IPS-18c (cell line): ENCODE measurements around the gene WDR19.
"Not testable (repeated sequence)": the region's sequence is repeated elsewhere in the genome, so short reads cannot be mapped to it uniquely, and the experiment has no call there.

Source experiments
- H3K4me3 ChIP-seq: 2 replicates; pipeline ENCODE4 v1.7.0; 2013; ENCODE audit warnings: low read depth, mild to moderate bottlenecking, low read length, moderate library complexity; ENCODE audit not compliant: insufficient read depth
- H3K9me3 ChIP-seq: one replicate; pipeline ENCODE4 v1.6.1; 2013; ENCODE audit warnings: mild to moderate bottlenecking, low read length, moderate library complexity; ENCODE audit not compliant: control insufficient read depth, insufficient read depth

The WDR19 gene

DNA sequence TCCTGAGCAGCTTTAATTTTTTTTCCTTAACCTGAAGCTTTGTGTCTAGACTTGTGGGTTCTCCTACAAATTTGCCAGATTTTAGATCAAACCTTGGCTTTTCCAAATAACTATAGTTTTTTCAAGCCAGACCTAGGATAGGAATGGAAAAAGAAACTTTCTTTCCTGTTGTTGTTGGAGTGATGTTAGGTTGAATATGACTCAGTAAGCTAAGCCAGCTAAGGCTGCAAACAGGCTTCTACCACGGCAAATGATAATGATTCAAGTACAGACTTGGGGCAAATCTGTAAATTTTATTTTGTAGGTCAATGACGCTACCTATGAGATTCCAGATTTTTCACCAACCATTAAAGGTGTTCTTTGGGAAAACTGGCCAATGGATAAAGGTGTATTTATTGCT is 45.6 kb downstream of the WDR19 start:
- Histone ChIP-seq H3K4me3 (no peak overlapping the region), H3K9me3 (no peaks in the 10 kb centered on the region)

DNA sequence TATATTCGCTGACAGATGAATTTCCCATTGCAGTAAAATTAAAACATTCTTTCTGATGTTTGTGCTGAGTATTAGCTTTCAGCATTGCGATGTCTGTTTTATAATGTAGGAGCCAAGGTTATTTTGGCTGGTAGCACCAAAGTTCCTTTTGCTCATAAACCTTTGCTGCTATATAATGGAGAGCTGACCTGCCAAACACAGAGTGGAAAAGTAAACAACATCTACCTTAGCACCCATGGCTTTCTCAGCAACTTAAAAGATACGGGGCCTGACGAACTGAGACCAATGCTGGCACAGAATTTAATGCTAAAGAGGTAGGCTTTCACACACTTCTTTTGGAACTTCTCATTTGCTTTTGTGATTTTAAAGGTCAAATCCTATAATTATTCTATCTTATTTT is 46.0 kb downstream of the WDR19 start:
- Histone ChIP-seq H3K9me3 (no peaks in the 10 kb centered on the region), H3K4me3 (no peak overlapping the region)

DNA sequence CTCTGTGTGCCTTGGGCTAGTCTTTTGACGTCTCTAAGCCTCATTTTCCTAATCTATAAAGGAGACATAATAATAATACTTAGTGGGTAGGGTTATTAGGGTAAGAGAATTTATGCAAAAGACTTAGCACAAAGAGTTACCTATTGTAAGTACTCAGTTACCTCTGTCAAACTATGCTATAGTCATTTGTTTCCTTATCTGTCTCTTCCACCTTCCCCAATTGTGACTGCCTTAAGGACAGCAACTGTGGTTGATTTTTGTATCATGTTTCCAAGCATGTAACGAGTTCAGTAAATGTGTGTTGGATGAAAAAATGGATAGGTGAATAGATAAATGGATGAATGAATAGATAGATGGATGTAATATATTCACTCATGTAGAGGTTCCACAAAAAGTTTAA is 48.1 kb downstream of the WDR19 start:
- H3K4me3 ChIP-seq = no peak overlapping the region
- H3K9me3 ChIP-seq = no peaks in the 10 kb centered on the region

DNA sequence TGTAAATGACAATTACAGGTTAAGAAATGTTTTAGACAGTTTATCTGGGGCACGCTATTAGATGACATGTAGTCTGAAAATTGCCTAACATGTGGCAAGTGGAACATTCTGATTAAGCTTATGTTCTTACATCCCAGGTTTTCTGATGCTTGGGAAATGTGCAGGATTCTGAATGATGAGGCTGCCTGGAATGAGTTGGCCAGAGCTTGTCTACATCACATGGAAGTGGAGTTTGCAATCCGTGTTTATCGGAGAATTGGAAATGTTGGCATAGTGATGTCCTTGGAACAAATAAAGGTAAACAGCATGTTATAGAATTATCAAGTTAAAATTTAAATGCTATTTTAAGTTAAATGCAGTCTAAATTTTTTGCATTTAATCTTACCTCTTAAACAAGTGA is 49.3 kb downstream of the WDR19 start:
- Histone ChIP-seq H3K9me3 (no peaks in the 10 kb centered on the region), H3K4me3 (no peak overlapping the region)

DNA sequence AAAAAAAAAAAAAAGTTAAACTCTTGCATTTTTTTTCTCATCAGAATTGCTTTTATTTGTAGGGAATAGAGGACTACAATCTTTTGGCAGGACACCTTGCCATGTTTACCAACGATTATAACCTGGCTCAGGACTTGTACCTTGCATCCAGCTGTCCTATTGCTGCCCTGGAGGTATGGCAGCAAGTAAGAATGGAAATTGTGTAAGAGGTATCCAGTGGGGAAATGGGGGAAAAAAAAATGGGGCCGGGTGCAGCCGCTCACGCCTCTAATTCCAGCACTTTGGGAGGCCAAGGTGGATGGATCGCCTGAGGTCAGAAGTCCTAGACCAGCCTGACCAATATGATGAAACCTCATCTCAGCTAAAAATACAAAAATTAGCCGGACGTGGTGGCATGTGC is 49.8 kb downstream of the WDR19 start:
- H3K4me3 ChIP-seq = no peak overlapping the region
- H3K9me3 ChIP-seq = no peaks in the 10 kb centered on the region

DNA sequence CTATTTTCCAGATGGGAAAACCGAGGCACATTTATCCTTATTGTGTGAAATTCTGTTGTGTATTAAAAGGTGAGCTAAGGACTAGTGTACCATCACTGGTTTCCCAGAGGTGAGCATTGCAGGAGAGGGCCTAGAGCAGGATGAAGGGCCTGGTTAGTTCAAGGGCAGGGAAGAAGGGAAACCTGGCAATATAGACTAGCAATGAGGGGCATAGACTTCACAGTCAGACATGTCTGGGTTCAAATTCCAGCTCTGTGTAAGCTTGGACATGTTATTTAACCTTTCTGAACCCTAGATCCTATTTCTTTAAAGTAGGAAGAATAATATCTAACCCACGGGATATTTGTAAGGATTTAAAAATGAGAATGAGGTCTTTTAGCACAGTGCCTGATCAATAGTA is 50.8 kb downstream of the WDR19 start:
- Histone ChIP-seq H3K4me3 (no peak overlapping the region), H3K9me3 (no peaks in the 10 kb centered on the region)

DNA sequence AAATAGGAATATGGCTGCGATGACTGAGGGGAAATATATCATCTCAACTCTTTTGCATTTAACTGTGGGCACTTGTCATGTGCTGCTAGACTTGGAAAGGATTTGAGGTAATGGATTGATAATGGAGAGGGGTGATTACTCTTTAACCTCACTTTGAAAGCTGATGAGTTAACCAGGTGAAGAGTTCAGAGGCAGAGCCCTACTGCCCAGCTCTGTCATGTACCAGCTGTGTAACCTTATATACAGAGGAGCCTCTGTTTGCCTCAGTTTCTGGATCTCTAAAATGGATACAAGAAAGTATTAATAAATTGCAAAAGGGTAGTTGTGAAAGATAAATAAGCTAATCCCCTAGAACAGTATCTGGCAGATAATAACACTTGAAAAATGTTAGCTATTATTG is 51.5 kb downstream of the WDR19 start:
- Histone ChIP-seq H3K4me3 (no peak overlapping the region), H3K9me3 (no peaks in the 10 kb centered on the region)

DNA sequence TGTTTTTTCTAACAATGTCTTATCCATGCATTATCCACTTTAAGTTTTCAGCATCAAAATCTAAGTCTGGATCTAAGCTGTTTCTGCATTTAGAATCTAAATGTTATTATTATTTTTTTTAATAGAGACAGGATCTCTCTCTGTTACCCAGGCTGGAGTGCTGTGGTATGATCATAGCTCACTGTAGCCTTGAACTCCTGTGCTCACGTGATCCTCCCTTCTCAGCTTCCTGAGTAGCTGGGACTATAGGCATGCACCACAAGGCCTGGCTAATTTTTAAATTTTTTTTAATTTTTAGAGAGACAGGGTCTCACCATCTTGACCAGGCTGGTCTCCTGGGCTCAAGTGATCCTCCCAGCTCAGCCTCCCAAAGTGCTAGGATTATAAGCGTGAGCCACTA is 52.7 kb downstream of the WDR19 start:
- no peak overlapping the region for H3K4me3 ChIP-seq
- no peaks in the 10 kb centered on the region for H3K9me3 ChIP-seq

DNA sequence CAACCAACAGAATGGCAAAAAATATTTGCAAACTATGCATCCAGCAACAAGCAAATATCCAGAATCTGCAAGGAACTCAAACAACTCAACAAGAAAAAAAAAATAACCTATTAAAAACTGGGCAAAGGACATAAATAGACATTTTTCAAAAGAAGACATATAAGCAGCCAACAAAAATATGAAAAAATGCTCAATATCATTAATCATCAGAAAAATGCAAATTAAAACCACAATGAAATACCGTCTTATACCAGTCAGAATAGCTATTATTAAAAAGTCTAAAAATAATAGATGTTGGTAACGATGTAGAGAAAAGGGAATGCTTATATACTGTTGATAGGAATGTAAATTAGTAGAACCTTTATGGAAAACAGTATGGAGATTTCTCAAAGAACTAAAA is 53.4 kb downstream of the WDR19 start:
- Histone ChIP-seq H3K4me3 (no peak overlapping the region), H3K9me3 (no peaks in the 10 kb centered on the region)

DNA sequence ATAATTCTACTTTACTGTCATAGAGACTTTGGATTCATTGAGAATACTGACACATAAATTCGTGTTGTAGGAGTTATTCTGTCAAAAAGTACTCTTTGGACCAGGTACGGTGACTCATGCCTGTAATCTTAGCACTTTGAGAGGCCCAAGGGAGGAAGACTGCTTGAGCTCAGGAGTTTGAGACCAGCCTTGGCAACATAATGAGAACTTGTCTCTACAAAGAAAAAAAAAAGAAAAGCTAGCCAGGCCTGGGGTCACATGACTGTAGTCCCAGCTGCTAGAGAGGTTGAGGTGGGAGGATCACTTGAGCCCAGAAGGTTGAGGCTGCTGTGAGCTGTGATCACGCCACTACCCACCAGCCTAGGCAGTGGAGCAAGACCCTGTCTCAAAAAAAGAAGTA is 54.9 kb downstream of the WDR19 start:
- Histone ChIP-seq H3K9me3 (no peaks in the 10 kb centered on the region), H3K4me3 (no peak overlapping the region)

DNA sequence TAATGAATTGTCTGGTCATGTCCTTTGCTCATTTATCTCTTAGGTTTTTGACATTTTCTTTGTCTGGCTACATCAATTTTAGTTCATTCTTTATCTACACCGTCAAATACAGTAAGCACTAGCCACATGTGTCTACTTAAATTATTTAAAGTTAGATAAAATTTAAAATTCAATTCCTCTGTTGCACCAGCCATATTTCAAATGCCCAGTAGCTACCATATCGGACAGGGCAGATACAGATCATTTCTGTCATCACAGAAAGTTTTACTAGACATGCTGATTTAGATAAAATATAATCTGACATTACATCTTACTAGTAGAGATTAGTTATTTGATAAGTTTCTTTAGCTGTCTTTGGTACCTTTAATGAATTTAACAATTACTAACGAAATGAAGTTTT is 61.1 kb downstream of the WDR19 start:
- Histone ChIP-seq H3K4me3 (no peak overlapping the region), H3K9me3 (peaks cover 3% of the 10 kb centered on the region)

DNA sequence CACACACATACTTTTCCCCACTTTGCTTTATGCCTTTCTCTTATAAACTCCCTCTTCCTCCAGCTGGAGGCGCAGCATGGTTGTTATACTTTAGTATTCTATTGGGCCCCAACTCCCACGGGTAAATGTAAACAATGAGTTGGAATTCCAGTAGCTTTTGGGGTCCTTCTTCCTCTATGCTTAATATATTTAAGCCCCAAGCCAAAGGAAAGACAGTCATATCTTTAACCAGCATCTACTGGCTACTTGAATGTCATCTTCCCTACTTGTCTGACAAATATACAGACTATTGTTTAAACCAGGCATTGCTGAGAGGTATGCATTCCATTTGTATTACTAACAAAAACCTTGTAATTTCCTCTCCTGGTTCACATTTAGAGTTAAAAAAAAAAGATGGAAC is 72.9 kb downstream of the WDR19 start:
- Histone ChIP-seq H3K9me3 (no peaks in the 10 kb centered on the region), H3K4me3 (no peak overlapping the region)

DNA sequence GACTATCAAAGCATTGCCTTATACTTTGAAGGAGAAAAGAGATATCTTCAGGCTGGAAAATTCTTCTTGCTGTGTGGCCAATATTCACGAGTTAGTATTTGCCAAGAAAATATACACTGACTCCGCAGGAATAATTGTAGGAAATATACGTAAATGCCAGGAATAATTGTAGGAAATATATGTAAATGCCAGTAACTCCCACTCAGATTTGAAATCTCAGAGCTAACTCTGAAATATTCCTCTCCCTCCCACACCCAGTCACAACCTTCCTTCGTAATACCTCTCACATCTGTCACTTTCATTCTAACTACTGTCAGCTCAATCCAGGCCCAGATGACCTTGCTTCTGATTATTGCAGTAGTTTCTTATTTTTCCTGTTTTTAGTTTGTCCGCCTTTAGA is 73.5 kb downstream of the WDR19 start:
- Histone ChIP-seq H3K4me3 (no peak overlapping the region), H3K9me3 (no peaks in the 10 kb centered on the region)

DNA sequence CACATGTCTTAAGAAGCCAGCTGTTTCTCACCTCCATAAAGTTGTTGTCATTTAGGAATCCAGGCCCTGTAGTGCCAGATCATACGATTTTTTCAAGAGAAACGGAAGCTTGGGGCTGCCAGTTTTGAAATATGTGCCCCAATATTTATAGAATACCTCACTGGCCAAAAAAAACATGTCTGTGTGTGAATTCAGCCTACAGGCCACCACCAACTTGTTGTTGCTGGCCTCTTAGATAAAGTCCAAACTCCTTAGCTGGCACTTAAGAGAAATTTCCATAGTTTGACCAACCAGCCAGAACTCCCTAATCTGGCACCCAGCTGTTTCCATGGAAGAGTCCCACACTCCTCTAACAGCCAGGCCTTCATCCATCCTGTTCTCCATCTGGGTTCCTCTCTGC is 74.1 kb downstream of the WDR19 start:
- no peaks in the 10 kb centered on the region for H3K9me3 ChIP-seq
- no peak overlapping the region for H3K4me3 ChIP-seq

DNA sequence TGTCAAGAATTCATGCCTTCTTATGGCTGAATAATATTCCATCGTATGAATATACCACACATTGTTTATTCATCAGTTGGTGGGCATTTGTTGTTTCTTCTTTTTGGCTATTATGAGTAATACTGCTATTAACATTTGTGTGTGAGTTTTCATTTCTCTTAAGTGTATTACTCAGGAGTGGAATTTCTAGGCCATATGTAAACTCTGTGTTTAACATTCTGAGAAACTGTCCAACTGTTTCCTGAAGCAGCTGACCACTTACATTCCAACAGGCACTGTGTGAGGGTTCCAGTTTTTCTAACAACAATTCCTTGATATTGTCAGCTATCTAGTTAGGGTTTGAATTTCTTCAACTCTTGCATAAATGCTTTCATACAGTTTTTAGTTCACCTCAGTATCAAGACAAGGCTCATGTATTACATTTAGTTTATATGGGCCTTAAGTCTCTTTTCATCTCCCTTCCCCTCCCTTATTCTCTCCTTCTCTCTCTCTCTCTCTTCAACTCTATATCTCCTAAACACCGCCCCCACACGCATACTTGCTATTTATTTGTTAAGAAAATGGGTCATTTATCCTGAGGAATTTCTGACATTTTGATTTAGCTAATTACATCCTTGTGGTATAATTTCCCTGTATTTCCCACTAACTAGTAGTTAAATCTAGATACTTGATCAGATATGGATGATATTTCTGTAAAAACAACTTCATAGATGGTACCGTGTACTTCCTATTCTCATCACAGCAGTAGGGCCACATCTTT is 77.4 kb downstream of the WDR19 start:
- Histone ChIP-seq H3K4me3 (no peak overlapping the region), H3K9me3 (peaks cover 2% of the 10 kb centered on the region)

DNA sequence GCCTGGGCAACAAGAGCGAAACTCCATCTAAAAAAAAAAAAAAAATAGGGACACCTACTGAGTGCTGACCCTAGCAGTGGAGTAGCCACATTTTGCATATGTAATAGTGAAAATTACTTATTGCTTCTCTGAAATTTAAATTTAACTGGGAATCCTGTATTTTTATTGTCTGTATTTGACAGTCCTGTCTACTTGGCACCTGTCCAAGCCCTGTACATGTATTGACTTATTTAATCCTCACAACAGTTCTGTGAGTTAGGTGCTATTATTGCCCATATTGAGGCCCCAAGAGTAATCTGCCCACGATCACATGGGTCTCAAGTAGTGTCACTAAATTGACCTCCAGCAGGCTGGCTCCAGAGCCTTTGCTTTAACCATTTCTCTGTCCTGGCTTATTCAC is 81.6 kb downstream of the WDR19 start:
- Histone ChIP-seq H3K4me3 (no peak overlapping the region), H3K9me3 (peaks cover 2% of the 10 kb centered on the region)

DNA sequence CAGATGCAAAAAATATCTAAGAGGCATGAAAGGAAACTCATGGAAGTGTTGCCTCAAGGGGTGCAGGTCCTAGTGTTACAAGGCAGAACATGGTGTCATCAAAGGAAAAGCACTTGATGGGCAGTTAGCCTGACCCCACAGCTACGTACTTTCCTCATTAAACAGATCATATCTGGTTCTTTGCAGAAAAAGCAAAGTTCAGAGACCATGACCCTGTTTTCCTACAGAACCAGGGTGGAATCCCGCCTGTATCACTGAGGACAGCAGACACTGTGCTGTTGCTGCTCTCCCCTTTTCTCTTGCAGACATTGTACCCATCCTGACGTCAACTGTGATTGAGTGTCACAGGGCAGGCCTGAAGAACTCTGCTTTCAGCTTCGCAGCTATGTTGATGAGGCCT is 92.2 kb downstream of the WDR19 start:
- Histone ChIP-seq H3K9me3 (no peaks in the 10 kb centered on the region), H3K4me3 (no peak overlapping the region)

DNA sequence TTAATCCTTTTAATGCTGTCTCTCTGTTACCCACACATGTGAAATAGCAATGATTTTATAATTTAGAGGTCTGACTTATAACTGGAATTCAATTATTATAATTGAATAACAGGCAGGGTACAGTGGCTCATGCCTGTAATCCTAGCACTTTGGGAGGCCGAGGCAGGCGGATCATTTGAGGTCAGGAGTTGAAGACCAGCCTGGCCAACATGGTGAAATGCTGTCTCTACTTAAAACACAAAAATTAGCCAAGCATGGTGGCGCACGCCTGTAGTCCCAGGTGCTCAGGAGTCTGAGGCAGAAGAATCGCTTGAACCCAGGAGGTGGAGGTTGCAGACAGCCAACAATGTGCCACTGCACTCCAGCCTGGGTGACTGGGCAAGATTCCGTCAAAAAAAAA is 95.3 kb downstream of the WDR19 start:
- H3K4me3 ChIP-seq, H3K9me3 ChIP-seq: not testable (repeated sequence)

DNA sequence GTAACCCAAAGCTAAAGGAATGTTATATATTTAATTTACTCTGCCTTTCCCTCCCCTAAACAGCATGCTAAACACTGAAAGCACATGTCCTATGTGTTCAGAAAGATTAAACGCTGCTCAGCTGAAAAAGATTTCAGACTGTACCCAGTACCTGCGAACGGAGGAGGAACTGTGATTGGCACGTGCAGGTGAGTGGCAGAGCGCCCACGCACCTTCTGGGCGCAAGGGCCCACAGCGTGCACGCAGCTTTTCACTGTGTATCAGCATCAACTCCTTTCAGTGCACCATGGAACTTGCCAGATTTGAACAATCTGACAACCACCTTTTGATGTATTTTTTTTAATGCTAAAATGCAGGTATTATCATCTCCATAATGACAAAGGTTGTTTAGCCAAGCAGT is 96.1 kb downstream of the WDR19 start:
- Histone ChIP-seq H3K4me3 (no peak overlapping the region), H3K9me3 (no peaks in the 10 kb centered on the region)
